IMR-90 (cell line): ENCODE results near the gene CISTR. TPM values are rescaled to one million over a fixed set of nuclear protein-coding genes. Genes with fewer than 3 reads are reported as not detected.

Experiments used
- ATAC-seq: fragments of 200-7000 bp; cut with Tn5 transposase; 2 replicates; pipeline ENCODE4 v1.9.1; 2020; ENCODE audit warnings: low read depth, mild to moderate bottlenecking, moderate library complexity
- BruUV-seq: library from RNA; stranded (reverse); fragments of 400-500 nt; replicated peaks from 2 replicates; lab custom pipeline; 2021; lab: Mats Ljungman, UMichigan
- CTCF ChIA-PET: fragments of 300-600 bp; formaldehyde crosslinking; extraction: SDS; loops from one replicate; lab custom pipeline; 2021; ENCODE audit warnings: antibody characterized with exemption; lab: Yijun Ruan, JAX
- POLR2A ChIA-PET: fragments of 300-600 bp; sonication (Branson Sonifier 250); formaldehyde crosslinking; loops from one replicate; lab custom pipeline; 2022; ENCODE audit warnings: antibody characterized with exemption; ENCODE audit not compliant: unreplicated experiment; lab: Charles Lee
- DNase-seq: peaks from one replicate; pipeline ENCODE4 v3.0.0; 2013
- H2AFZ ChIP-seq: replicated peaks from 2 replicates; pipeline ENCODE3; 2013; ENCODE audit warnings: low read length, mild to moderate bottlenecking; ENCODE audit not compliant: poor library complexity
- H2AK5ac ChIP-seq: 2 replicates; pipeline ENCODE4 v1.6.1; 2013; ENCODE audit warnings: low read depth, low read length, inconsistent platforms
- H2AK9ac ChIP-seq: replicated peaks from 2 replicates; pipeline ENCODE3; 2013; ENCODE audit warnings: mild to moderate bottlenecking, low read depth, low read length, moderate library complexity; ENCODE audit not compliant: poor library complexity
- H2BK120ac ChIP-seq: 2 replicates; pipeline ENCODE4 v1.6.1; 2013; ENCODE audit warnings: low read depth, low read length, inconsistent platforms
- H2BK15ac ChIP-seq: 3 replicates; pipeline ENCODE4 v1.6.1; 2013; ENCODE audit warnings: low read depth, low read length, inconsistent platforms
- H2BK20ac ChIP-seq: 2 replicates; pipeline ENCODE4 v1.6.1; 2013; ENCODE audit warnings: low read depth, mild to moderate bottlenecking, inconsistent platforms, low read length, moderate library complexity
- H2BK5ac ChIP-seq: 2 replicates; pipeline ENCODE4 v1.6.1; 2013; ENCODE audit warnings: mild to moderate bottlenecking, low read depth, low read length, inconsistent platforms; ENCODE audit not compliant: poor library complexity, severe bottlenecking
- H3K14ac ChIP-seq: replicated peaks from 2 replicates; pipeline ENCODE4 v1.6.1; 2013; ENCODE audit warnings: low read depth, low read length, inconsistent platforms
- H3K18ac ChIP-seq: 2 replicates; pipeline ENCODE4 v1.6.1; 2013; ENCODE audit warnings: low read depth, low read length, control low read depth
- H3K23ac ChIP-seq: 2 replicates; pipeline ENCODE4 v1.6.1; 2013; ENCODE audit warnings: low read depth, low read length, inconsistent platforms
- H3K27ac ChIP-seq: 2 replicates; pipeline ENCODE4 v1.5.1; 2013; ENCODE audit warnings: mild to moderate bottlenecking, control low read depth, low read length; ENCODE audit not compliant: insufficient read depth
- H3K27me3 ChIP-seq: 2 replicates; pipeline ENCODE4 v1.6.1; 2013; ENCODE audit warnings: low read length; ENCODE audit not compliant: control insufficient read depth, insufficient read depth
- H3K36me3 ChIP-seq: 2 replicates; pipeline ENCODE4 v1.6.1; 2013; ENCODE audit warnings: low read length, mixed read lengths; ENCODE audit not compliant: control insufficient read depth, insufficient read depth
- H3K4ac ChIP-seq: 2 replicates; pipeline ENCODE4 v1.6.1; 2013; ENCODE audit warnings: low read depth, low read length, inconsistent platforms
- H3K4me1 ChIP-seq: 2 replicates; pipeline ENCODE4 v1.6.1; 2013; ENCODE audit warnings: low read length, mixed read lengths; ENCODE audit not compliant: control insufficient read depth, insufficient read depth
- H3K4me2 ChIP-seq: 2 replicates; pipeline ENCODE4 v1.6.1; 2013; ENCODE audit warnings: low read depth, mild to moderate bottlenecking, control low read depth, low read length, moderate library complexity
- H3K4me3 ChIP-seq: 2 replicates; pipeline ENCODE4 v1.5.1; 2013; ENCODE audit warnings: low read depth, mild to moderate bottlenecking, control low read depth, low read length, moderate library complexity; ENCODE audit not compliant: insufficient read depth
- H3K56ac ChIP-seq: 2 replicates; pipeline ENCODE4 v1.6.1; 2013; ENCODE audit warnings: low read length, inconsistent platforms; ENCODE audit not compliant: insufficient read depth; ENCODE audit errors: extremely low read depth
- H3K79me1 ChIP-seq, 2 experiments: 2 replicates each; pipeline ENCODE4 v1.6.1; 2013; ENCODE audit warnings: low read length in 2 of 2, inconsistent platforms in 1 of 2, low read depth in 1 of 2
- H3K9ac ChIP-seq: 2 replicates; pipeline ENCODE4 v1.6.1; 2013; ENCODE audit warnings: low read depth, low read length, control low read depth
- H3K9me1 ChIP-seq: 2 replicates; pipeline ENCODE4 v1.6.1; 2013; ENCODE audit warnings: low read length, inconsistent platforms; ENCODE audit not compliant: insufficient read depth
- H3K9me3 ChIP-seq: 2 replicates; pipeline ENCODE4 v1.6.1; 2013; ENCODE audit warnings: low read length; ENCODE audit not compliant: control insufficient read depth, insufficient read depth
- H4K20me1 ChIP-seq: 2 replicates; pipeline ENCODE4 v1.6.1; 2013; ENCODE audit warnings: low read length, inconsistent platforms; ENCODE audit not compliant: insufficient read depth
- H4K5ac ChIP-seq: 2 replicates; pipeline ENCODE4 v1.6.1; 2013; ENCODE audit warnings: mild to moderate bottlenecking, low read depth, low read length, control low read depth
- H4K8ac ChIP-seq, 2 experiments: 2 replicates each; pipeline ENCODE4 v1.6.1; 2013; ENCODE audit warnings: low read depth in 2 of 2, low read length in 2 of 2, control low read depth in 1 of 2, inconsistent platforms in 1 of 2
- H4K91ac ChIP-seq: 2 replicates; pipeline ENCODE4 v1.6.1; 2013; ENCODE audit warnings: low read depth, low read length, inconsistent platforms; ENCODE audit not compliant: insufficient read depth
- CEBPB ChIP-seq: IDR thresholded peaks from 2 replicates; pipeline ENCODE4 v1.6.1; 2012; ENCODE audit warnings: low read depth, low read length, improper control_type of control experiment
- MAFK ChIP-seq: IDR thresholded peaks from 2 replicates; pipeline ENCODE4 v1.6.1; 2012; ENCODE audit warnings: low read depth, low read length, improper control_type of control experiment
- WGBS, 2 experiments: methylation state at CpG; one replicate each; pipeline versions ENCODE4 v1.1.5 to v1.1.7; 2013; ENCODE audit warnings: missing lambda C conversion rate in 2 of 2; ENCODE audit not compliant: insufficient read length in 1 of 2; ENCODE audit errors: extremely low coverage in 2 of 2; 5-methylcytosine and 5-hydroxymethylcytosine counted together
- dilution Hi-C: fragments of 300-500 bp; cut with HindIII; formaldehyde crosslinking; loops from one replicate; pipeline ENCODE4 v1.14.3; 2018; ENCODE audit warnings: low sequenced_read_pairs; ENCODE audit not compliant: unreplicated experiment
- in situ Hi-C: fragments of 300-500 bp; cut with MboI; formaldehyde crosslinking; loops from 3 replicates; pipeline ENCODE4 v1.14.3; 2019; ENCODE audit warnings: low sequenced_read_pairs, inconsistent platforms, mixed read lengths
- intact Hi-C: fragments of 100-400 bp; cut with micrococcal nuclease; formaldehyde crosslinking; loops from 2 replicates; pipeline ENCODE4 v1.10.0; 2022
- polyA plus RNA-seq, 3 experiments: library from polyadenylated mRNA; depleted of rRNA; stranded (reverse); fragments of >200 nt; gene quantifications; 2 replicates each; pipeline ENCODE4 v1.2.3, GENCODE V29; 2012; ENCODE audit warnings: low replicate concordance in 1 of 3
- total RNA-seq: library from RNA; depleted of rRNA; stranded (reverse); fragments of >200 nt; gene quantifications from 2 replicates; pipeline ENCODE4 v1.2.3, GENCODE V29; 2012

CISTR gene
- total and polyA plus RNA-seq, 2 of the 4 experiments (the other 2 are of a cell fraction): not detected

- H2AK9ac ChIP-seq: no peak overlapping the region
- H4K8ac ChIP-seq: no peak overlapping the region
- no peak overlapping the region for H3K23ac ChIP-seq
- POLR2A ChIA-PET: no interaction called here
- ATAC-seq (no peak), DNase-seq (no peak)
- H3K9me3 ChIP-seq: peaks cover 4% of the 10 kb centered on the region; the same call in 1 of the 2 replicates
- CTCF ChIA-PET: no interaction called here
- H3K14ac ChIP-seq: no peak overlapping the region
- no peaks in the 10 kb centered on the region for H4K20me1 ChIP-seq
- dilution Hi-C loops (no loop called here), in situ Hi-C loops (no loop called here), intact Hi-C loops (loop anchor here (5.0 kb wide), 1 partner anchor 449 kb away; no protein-coding TSS in a partner anchor)
- no peaks in the 10 kb centered on the region for H3K9me1 ChIP-seq
- no peak overlapping the region for H2AK5ac ChIP-seq
- no peak overlapping the region for H2BK20ac ChIP-seq
- no peak overlapping the region for H3K4ac ChIP-seq
- no peak overlapping the region for H3K9ac ChIP-seq
- H3K56ac ChIP-seq: no peak overlapping the region
- no peak overlapping the region for H3K27ac ChIP-seq
- no TSS peak for BruUV-seq
- no peaks in the 10 kb centered on the region for H3K79me1 ChIP-seq
- H3K4me3 ChIP-seq: no peak overlapping the region
- H3K27me3 ChIP-seq: peaks cover 62% of the 10 kb centered on the region
- 32% methylated on average over 5 of the region's 8 CpGs; no CpG with 5 or more reads in 1 of the 2 experiments for WGBS, 2 experiments
- no peak overlapping the region for H2BK120ac ChIP-seq
- no peak overlapping the region for H2BK15ac ChIP-seq
- no peak overlapping the region for H4K5ac ChIP-seq
- TF ChIP-seq CEBPB: no peak
- no peak for TF ChIP-seq MAFK
- no peak overlapping the region for H2BK5ac ChIP-seq
- H3K4me2 ChIP-seq: no peak overlapping the region
- H2AFZ ChIP-seq: no peak overlapping the region
- H3K36me3 ChIP-seq: no peaks in the 10 kb centered on the region
- no peak overlapping the region for H3K18ac ChIP-seq
- no peak overlapping the region for H4K91ac ChIP-seq
- peaks cover 2% of the 10 kb centered on the region for H3K4me1 ChIP-seq
Observed at GRCh38 chr12:53758730-53759103, 6.9 kb upstream of the CISTR start.
